ENCODE data around the gene ANKRD9.

The ANKRD9 gene

DNA sequence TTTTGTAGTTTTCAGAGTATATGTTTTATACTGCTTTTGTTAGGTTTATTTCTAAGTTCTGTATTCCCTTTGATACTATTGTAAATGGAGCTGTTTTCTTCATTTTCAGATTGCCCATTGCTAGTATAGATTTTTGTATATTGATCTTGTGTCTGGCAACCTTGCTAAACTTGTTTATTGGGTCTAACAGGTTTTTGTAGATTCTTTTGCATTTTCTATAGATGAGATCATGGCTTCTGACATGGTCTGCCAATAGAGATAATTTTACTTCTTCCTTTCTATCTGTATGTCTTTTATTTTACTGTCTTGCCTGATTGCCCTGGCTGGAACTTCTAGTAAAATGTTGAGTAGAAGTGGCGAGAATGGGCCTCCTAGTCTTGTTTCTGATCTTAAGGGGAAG is 40.3 kb downstream of the ANKRD9 start:
- FAIRE-seq, result no peak

DNA sequence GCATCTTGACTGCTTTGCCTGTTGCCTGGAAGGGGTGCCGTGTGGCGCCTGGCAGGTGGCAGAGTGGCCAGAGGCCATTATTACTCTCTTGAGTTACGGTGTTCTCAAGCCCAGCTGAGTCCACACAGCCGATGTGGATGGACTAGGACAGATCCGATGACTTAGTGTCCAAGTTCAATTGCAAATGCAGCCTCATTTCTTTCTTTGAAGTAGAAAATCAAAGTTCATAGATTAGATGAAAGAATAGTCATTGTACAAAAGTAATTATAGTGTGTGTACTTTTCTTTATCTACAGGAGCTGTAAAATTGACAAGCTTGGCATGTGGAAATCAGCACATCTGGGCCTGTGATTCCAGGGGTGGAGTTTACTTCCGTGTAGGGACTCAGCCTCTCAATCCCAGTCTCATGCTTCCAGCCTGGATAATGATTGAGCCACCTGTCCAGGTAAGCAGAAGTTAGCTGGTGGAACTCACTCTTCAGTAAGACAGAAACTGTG is 44.7 kb downstream of the ANKRD9 start:
- FAIRE-seq, result no peak

- FAIRE-seq, result no peak
These were observed 45.6 kb downstream of the ANKRD9 start for GRCh38 chr14:102464006-102464405.

DNA sequence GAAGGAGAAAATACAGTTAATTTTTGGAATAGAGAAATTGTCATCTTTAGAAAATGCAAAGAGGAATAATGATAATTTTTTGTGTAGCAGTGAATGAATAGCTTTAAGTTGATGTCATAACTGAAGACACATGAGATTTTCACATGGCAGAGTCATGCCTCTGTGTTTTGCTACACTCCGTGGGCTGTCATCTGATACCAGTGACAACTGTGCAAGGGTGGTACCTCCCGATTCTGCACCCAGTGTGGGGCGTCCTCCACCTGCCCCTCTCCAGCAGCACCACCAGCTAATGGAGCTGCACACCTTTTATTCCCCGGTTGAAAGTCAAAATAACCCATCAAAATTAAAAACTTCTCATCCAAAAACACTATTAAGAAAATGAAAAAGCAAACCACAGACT is 47.2 kb downstream of the ANKRD9 start:
- no peak for FAIRE-seq

GRCh38 chr14:102461490-102462338 is 47.9 kb downstream of the ANKRD9 start:
- no peak for FAIRE-seq

DNA sequence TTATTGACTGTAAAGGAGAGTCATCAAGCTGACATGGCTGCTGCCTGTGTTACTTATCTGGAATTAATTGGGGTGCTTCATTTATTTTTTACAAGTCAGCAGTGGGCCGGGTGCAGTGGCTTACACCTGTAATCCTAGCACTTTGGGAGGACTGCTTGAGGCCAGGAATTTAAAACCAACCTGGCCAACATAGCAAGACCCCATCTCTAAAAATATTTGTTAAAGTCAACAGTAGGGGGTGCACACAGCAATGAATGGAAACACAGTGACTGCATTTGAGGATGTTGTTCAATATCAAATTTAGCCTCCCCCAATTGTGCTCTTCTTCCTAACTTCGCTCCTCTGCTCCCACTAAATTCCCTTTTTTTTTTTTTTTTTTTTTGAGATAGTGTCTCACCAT is 52.1 kb downstream of the ANKRD9 start:
- no peak for FAIRE-seq

- FAIRE-seq, result no peak
These were observed 54.9 kb downstream of the ANKRD9 start for GRCh38 chr14:102454711-102455110.

- FAIRE-seq, result no peak
These were observed 57.3 kb downstream of the ANKRD9 start for GRCh38 chr14:102452302-102452701.
